Nephron (organoid): ENCODE results near the gene LSAMP.

Experiments
- H3K27ac Mint-ChIP-seq, 3 experiments: 2 replicates each; pipeline ENCODE4 v1.8.0; 2020; ENCODE audit warnings: mixed read lengths in 3 of 3, mild to moderate bottlenecking in 2 of 3, moderate library complexity in 1 of 3
- H3K27me3 Mint-ChIP-seq: 2 replicates; pipeline ENCODE4 v1.8.0; 2021; ENCODE audit warnings: low read depth, mild to moderate bottlenecking, moderate library complexity, mixed read lengths
- H3K36me3 Mint-ChIP-seq: 2 replicates; pipeline ENCODE4 v1.8.0; 2020; ENCODE audit warnings: low read depth, mixed read lengths
- H3K4me1 Mint-ChIP-seq: 2 replicates; pipeline ENCODE4 v1.8.0; 2020; ENCODE audit warnings: mixed read lengths
- H3K4me3 Mint-ChIP-seq, 3 experiments: 2 replicates each; pipeline ENCODE4 v1.8.0; 2020; ENCODE audit warnings: mild to moderate bottlenecking in 3 of 3, mixed read lengths in 3 of 3, moderate library complexity in 2 of 3
- H3K9me3 Mint-ChIP-seq: 2 replicates; pipeline ENCODE4 v1.8.0; 2020; ENCODE audit warnings: mixed read lengths
- CTCF ChIP-seq, 3 experiments: fragments of 200-600 bp; sonication (generic); IDR thresholded peaks; one replicate each; pipeline ENCODE4 v1.5.0; 2021; ENCODE audit warnings: antibody characterized with exemption in 3 of 3; ENCODE audit not compliant: unreplicated experiment in 3 of 3

Gene LSAMP

DNA sequence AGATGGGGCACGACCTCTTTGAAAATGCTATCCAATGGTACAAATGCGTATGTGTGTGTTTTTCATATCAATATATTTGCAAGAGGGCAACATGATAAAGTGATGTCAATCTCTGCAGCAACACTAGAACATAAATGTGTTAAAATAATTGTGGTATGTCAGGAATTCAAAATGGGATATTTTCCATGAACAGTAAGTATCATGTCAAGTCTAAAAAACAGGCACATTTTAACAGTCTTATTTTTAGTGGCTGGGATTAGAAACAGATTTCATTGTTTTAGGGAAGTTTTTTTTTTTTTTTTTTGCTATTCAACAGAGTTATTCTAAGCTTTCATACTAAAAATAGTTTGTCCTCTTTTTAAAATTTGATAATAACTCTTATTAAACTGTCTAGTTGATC, 612.2 kb downstream of the LSAMP start:
- TF ChIP-seq CTCF (IDR thresholded peaks at IDR 0.05; ENCODE audit: unreplicated experiment in 3 of 3) = no peak
- Mint-ChIP-seq H3K4me1 (peaks cover 12% of the 10 kb centered on the region), H3K27me3 (no peaks in the 10 kb centered on the region), H3K27ac (no peak overlapping the region), H3K4me3 (no peak overlapping the region), H3K9me3 (no peaks in the 10 kb centered on the region), H3K36me3 (no peaks in the 10 kb centered on the region)

- Mint-ChIP-seq H3K9me3 (no peaks in the 10 kb centered on the region), H3K4me1 (peaks cover 12% of the 10 kb centered on the region), H3K36me3 (no peaks in the 10 kb centered on the region), H3K4me3 (no peak overlapping the region), H3K27ac (no peak overlapping the region), H3K27me3 (no peaks in the 10 kb centered on the region)
- TF ChIP-seq CTCF (IDR thresholded peaks at IDR 0.05; ENCODE audit: unreplicated experiment in 3 of 3) = no peak
Measured at GRCh38 chr3:115832265-115832664, 613.0 kb downstream of the LSAMP start.

DNA sequence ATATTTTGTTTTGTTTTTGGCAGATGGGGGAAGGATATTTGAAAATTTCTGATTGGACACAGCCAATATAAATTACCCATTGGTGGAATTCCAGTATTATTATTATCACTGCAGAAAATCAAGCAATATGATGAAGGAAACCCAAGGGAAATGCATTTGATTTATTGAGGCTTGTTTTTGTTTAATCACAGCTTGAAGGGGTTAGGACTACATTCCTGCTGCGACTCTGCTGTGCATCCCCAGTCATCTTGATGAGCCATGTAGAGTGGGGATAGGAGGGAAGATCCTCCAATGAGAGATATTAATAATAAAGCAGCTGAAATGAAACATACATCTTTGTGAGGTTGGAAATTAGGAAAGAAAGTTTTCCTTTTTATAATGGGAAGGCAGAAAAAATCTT, 613.4 kb downstream of the LSAMP start:
- no peaks in the 10 kb centered on the region for H3K27me3 Mint-ChIP-seq
- no peaks in the 10 kb centered on the region for H3K36me3 Mint-ChIP-seq
- peaks cover 12% of the 10 kb centered on the region for H3K4me1 Mint-ChIP-seq
- no peak overlapping the region for H3K27ac Mint-ChIP-seq
- TF ChIP-seq CTCF (IDR thresholded peaks at IDR 0.05; ENCODE audit: unreplicated experiment in 3 of 3) = no peak
- H3K4me3 Mint-ChIP-seq = no peak overlapping the region
- no peaks in the 10 kb centered on the region for H3K9me3 Mint-ChIP-seq

- TF ChIP-seq CTCF (IDR thresholded peaks at IDR 0.05; ENCODE audit: unreplicated experiment in 3 of 3) = no peak
- no peak overlapping the region for H3K4me3 Mint-ChIP-seq
- H3K36me3 Mint-ChIP-seq = no peaks in the 10 kb centered on the region
- peaks cover 12% of the 10 kb centered on the region for H3K4me1 Mint-ChIP-seq
- no peaks in the 10 kb centered on the region for H3K9me3 Mint-ChIP-seq
- H3K27ac Mint-ChIP-seq = peak overlapping the region in 1 of 3 experiments; percentile 7
- no peaks in the 10 kb centered on the region for H3K27me3 Mint-ChIP-seq
Measured at GRCh38 chr3:115830764-115831395, 614.4 kb downstream of the LSAMP start.

DNA sequence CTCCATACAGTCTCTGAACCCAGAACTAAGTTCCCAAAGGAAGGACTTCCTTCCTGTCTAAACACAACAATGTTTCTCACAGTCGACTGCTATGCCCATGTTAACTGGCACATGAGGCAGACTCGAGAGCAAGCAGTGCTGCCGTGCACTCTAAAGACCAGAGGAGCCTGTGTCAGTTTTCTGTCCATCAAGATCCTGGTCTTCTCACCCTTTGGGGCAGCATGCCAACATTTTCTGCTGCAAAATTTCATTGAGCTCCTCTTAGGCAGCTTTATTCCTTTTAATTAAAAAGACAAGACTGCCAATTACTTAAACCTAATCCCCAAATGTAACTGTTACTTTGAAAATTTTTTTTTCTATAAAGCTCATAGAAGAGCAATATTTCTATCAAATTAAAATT, 616.9 kb downstream of the LSAMP start:
- Mint-ChIP-seq H3K4me1 (peaks cover 12% of the 10 kb centered on the region), H3K9me3 (no peaks in the 10 kb centered on the region), H3K36me3 (no peaks in the 10 kb centered on the region), H3K27ac (no peak overlapping the region), H3K4me3 (no peak overlapping the region), H3K27me3 (no peaks in the 10 kb centered on the region)
- no peak for TF ChIP-seq CTCF (IDR thresholded peaks at IDR 0.05; ENCODE audit: unreplicated experiment in 3 of 3)

DNA sequence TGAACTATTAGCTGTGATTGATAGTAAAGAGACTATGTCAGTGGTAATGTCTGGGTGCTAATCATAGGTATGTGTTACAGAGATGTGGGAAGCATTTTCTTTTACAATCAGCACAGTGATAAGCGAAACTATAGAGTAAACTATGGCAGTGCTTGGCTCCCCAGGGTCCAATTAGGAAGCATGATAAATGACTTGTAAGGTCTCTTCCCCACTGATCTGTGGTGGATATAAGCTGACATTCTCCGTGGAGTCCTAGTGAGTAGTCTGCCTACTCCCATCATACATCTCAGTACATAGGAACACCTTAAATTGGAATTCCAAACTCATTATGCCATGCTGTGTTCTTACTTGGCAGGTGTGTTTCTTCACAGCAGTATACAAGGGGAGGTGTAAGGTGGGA, 617.8 kb downstream of the LSAMP start:
- Mint-ChIP-seq H3K9me3 (no peaks in the 10 kb centered on the region), H3K36me3 (no peaks in the 10 kb centered on the region), H3K4me3 (no peak overlapping the region), H3K27ac (no peak overlapping the region), H3K4me1 (peaks cover 12% of the 10 kb centered on the region), H3K27me3 (no peaks in the 10 kb centered on the region)
- no peak for TF ChIP-seq CTCF (IDR thresholded peaks at IDR 0.05; ENCODE audit: unreplicated experiment in 3 of 3)
